ENCODE data around the gene VAMP2.

VAMP2 gene

GRCh38 chr17:8192070-8192815 is 29.5 kb upstream of the VAMP2 start:
- Histone ChIP-seq H3K27me3 (replicated peaks; ENCODE audit: control insufficient read depth, insufficient read depth, low read length) (no peaks in the 10 kb centered on the region), H3K4me3 (replicated peaks; ENCODE audit: low read depth, low read length) (peak overlapping the region; percentile 54), H3K36me3 (ENCODE audit: control insufficient read depth, insufficient read depth, low read length) (no peaks in the 10 kb centered on the region)
- DNase-seq (ENCODE audit: extremely low read depth, insufficient read length), result peak; percentile 48
- no peak for TF ChIP-seq CTCF (IDR thresholded peaks at IDR 0.05; ENCODE audit: insufficient read depth, low read length, poor library complexity, severe bottlenecking)

- DNase-seq (ENCODE audit: extremely low read depth, insufficient read length), result no peak
- Histone ChIP-seq H3K27me3 (replicated peaks; ENCODE audit: control insufficient read depth, insufficient read depth, low read length) (no peaks in the 10 kb centered on the region), H3K36me3 (ENCODE audit: control insufficient read depth, insufficient read depth, low read length) (no peaks in the 10 kb centered on the region), H3K4me3 (replicated peaks; ENCODE audit: low read depth, low read length) (peak overlapping the region; percentile 54)
- TF ChIP-seq CTCF (IDR thresholded peaks at IDR 0.05; ENCODE audit: insufficient read depth, low read length, poor library complexity, severe bottlenecking), result peak; percentile 6
These were observed 27.8 kb upstream of the VAMP2 start for GRCh38 chr17:8190506-8190905.

- H3K36me3 ChIP-seq (ENCODE audit: control insufficient read depth, insufficient read depth, low read length), result no peaks in the 10 kb centered on the region
- DNase-seq (ENCODE audit: extremely low read depth, insufficient read length), result peak; percentile 91
- peak; percentile 25 for TF ChIP-seq CTCF (IDR thresholded peaks at IDR 0.05; ENCODE audit: insufficient read depth, low read length, poor library complexity, severe bottlenecking)
These were observed 27.1 kb upstream of the VAMP2 start, which contains the start of gene BORCS6 for GRCh38 chr17:8189711-8190477. Gene BORCS6, minus strand, starts transcription at chr17:8190180. Its CDS starts 40 bp downstream, at chr17:8190140.

GRCh38 chr17:8189041-8189710 is 26.4 kb upstream of the VAMP2 start:
- no peaks in the 10 kb centered on the region for H3K27me3 ChIP-seq (replicated peaks; ENCODE audit: control insufficient read depth, insufficient read depth, low read length)
- H3K4me3 ChIP-seq (replicated peaks; ENCODE audit: low read depth, low read length), result peak overlapping the region; percentile 85
- H3K36me3 ChIP-seq (ENCODE audit: control insufficient read depth, insufficient read depth, low read length), result no peaks in the 10 kb centered on the region
- peak; percentile 54 for DNase-seq (ENCODE audit: extremely low read depth, insufficient read length)
- TF ChIP-seq CTCF (IDR thresholded peaks at IDR 0.05; ENCODE audit: insufficient read depth, low read length, poor library complexity, severe bottlenecking), result no peak

More at GRCh38 chr17:8189711-8190477, 27.1 kb upstream of the VAMP2 start, which contains the start of gene BORCS6:
- H3K27me3 ChIP-seq (replicated peaks; ENCODE audit: control insufficient read depth, insufficient read depth, low read length), result no peaks in the 10 kb centered on the region
- H3K4me3 ChIP-seq (replicated peaks; ENCODE audit: low read depth, low read length), result peak within 1 kb of the TSS; percentile 85

GRCh38 chr17:8188263-8188839 is 25.6 kb upstream of the VAMP2 start:
- no peak for DNase-seq (ENCODE audit: extremely low read depth, insufficient read length)
- TF ChIP-seq CTCF (IDR thresholded peaks at IDR 0.05; ENCODE audit: insufficient read depth, low read length, poor library complexity, severe bottlenecking), result no peak
- Histone ChIP-seq H3K27me3 (replicated peaks; ENCODE audit: control insufficient read depth, insufficient read depth, low read length) (no peaks in the 10 kb centered on the region), H3K36me3 (ENCODE audit: control insufficient read depth, insufficient read depth, low read length) (no peaks in the 10 kb centered on the region), H3K4me3 (replicated peaks; ENCODE audit: low read depth, low read length) (peak overlapping the region; percentile 85)
